GF-D8 (cell line): ENCODE results near the gene TBL1XR1.
"Not testable (repeated sequence)": the region's sequence is repeated elsewhere in the genome, so short reads cannot be mapped to it uniquely, and the experiment has no call there.

ENCODE experiments used
- DNase-seq: peaks from one replicate; lab custom pipeline; 2025; lab: John Stamatoyannopoulos, UW

Gene TBL1XR1

GRCh38 chr3:177182352-177182751 is 14.9 kb downstream of the TBL1XR1 start:
- DNase-seq: no peak

- no peak for DNase-seq
These were observed 15.9 kb downstream of the TBL1XR1 start for GRCh38 chr3:177181418-177181817.

GRCh38 chr3:177180506-177180905 is 16.8 kb downstream of the TBL1XR1 start:
- DNase-seq: no peak

- DNase-seq: no peak
These were observed 17.8 kb downstream of the TBL1XR1 start for GRCh38 chr3:177179281-177180067.

- DNase-seq: no peak
These were observed 19.5 kb downstream of the TBL1XR1 start for GRCh38 chr3:177177749-177178221.

GRCh38 chr3:177174607-177175170 is 22.6 kb downstream of the TBL1XR1 start:
- DNase-seq: no peak

GRCh38 chr3:177169936-177170722 is 27.2 kb downstream of the TBL1XR1 start:
- no peak for DNase-seq

- no peak for DNase-seq
These were observed 28.9 kb downstream of the TBL1XR1 start for GRCh38 chr3:177168431-177168830.

GRCh38 chr3:177162742-177163141 is 34.5 kb downstream of the TBL1XR1 start:
- DNase-seq: no peak

- DNase-seq: not testable (repeated sequence)
These were observed 35.7 kb downstream of the TBL1XR1 start for GRCh38 chr3:177161603-177162002.

GRCh38 chr3:177158461-177158860 is 38.8 kb downstream of the TBL1XR1 start:
- no peak for DNase-seq

GRCh38 chr3:177157492-177157891 is 39.8 kb downstream of the TBL1XR1 start:
- no peak for DNase-seq

GRCh38 chr3:177154733-177155132 is 42.5 kb downstream of the TBL1XR1 start:
- no peak for DNase-seq

- no peak for DNase-seq
These were observed 46.2 kb downstream of the TBL1XR1 start for GRCh38 chr3:177150970-177151627.

- no peak for DNase-seq
These were observed 46.9 kb downstream of the TBL1XR1 start for GRCh38 chr3:177150218-177150916.

- no peak for DNase-seq
These were observed 48.2 kb downstream of the TBL1XR1 start for GRCh38 chr3:177149106-177149505.

- no peak for DNase-seq
These were observed 49.5 kb downstream of the TBL1XR1 start for GRCh38 chr3:177147790-177148189.

- DNase-seq: no peak
These were observed 50.6 kb downstream of the TBL1XR1 start for GRCh38 chr3:177146646-177147045.

- DNase-seq: no peak
These were observed 51.3 kb downstream of the TBL1XR1 start for GRCh38 chr3:177145954-177146353.

- DNase-seq: no peak
These were observed 51.9 kb downstream of the TBL1XR1 start for GRCh38 chr3:177145381-177145780.

GRCh38 chr3:177144922-177145321 is 52.4 kb downstream of the TBL1XR1 start:
- no peak for DNase-seq
